Measurements from ENCODE around the gene CDKL5. TPM values are rescaled to one million over a fixed set of nuclear protein-coding genes. Genes with fewer than 3 reads are reported as not detected.

Gene CDKL5
- polyA plus RNA-seq, 1 experiment, result 13.3 TPM

DNA sequence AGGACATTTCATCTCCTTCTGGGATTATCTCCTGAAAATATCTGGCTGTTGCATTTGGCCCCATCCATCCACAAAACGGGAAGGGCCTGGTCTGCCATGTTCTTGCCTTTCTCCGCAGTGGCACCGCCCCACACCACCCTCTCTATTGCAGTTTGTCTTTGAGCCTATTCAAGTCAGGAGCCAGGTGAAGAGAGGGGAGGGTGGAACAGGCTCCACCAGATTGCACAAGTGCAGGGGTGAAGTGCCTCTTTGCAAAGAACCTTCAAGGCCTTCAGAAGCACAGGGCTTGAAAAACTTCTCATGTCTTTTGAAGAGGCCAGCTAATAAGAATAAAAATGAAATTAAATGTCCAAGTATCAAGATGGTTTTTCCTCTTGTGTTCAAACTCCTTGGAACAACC, 217.8 kb downstream of the CDKL5 start:
- no peak overlapping the region for H3K4me3 ChIP-seq (ENCODE audit: low read depth, low read length)
- no peaks in the 10 kb centered on the region for H3K9me3 ChIP-seq (ENCODE audit: control insufficient read depth, insufficient read depth, low read length)
- DNase-seq (ENCODE audit: low read depth, low spot score), result no peak
- CTCF ChIA-PET, result no interaction called here
- no peaks in the 10 kb centered on the region for H3K27me3 ChIP-seq (ENCODE audit: control insufficient read depth, insufficient read depth, low read length)
- H3K27ac ChIP-seq (ENCODE audit: low read depth, low read length), result no peak overlapping the region
- POLR2A ChIA-PET, result no interaction called here
- TF ChIP-seq, protein P1, sequence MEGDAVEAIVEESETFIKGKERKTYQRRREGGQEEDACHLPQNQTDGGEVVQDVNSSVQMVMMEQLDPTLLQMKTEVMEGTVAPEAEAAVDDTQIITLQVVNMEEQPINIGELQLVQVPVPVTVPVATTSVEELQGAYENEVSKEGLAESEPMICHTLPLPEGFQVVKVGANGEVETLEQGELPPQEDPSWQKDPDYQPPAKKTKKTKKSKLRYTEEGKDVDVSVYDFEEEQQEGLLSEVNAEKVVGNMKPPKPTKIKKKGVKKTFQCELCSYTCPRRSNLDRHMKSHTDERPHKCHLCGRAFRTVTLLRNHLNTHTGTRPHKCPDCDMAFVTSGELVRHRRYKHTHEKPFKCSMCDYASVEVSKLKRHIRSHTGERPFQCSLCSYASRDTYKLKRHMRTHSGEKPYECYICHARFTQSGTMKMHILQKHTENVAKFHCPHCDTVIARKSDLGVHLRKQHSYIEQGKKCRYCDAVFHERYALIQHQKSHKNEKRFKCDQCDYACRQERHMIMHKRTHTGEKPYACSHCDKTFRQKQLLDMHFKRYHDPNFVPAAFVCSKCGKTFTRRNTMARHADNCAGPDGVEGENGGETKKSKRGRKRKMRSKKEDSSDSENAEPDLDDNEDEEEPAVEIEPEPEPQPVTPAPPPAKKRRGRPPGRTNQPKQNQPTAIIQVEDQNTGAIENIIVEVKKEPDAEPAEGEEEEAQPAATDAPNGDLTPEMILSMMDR (IDR thresholded peaks at IDR 0.05; ENCODE audit: low read depth, low read length), result no peak

DNA sequence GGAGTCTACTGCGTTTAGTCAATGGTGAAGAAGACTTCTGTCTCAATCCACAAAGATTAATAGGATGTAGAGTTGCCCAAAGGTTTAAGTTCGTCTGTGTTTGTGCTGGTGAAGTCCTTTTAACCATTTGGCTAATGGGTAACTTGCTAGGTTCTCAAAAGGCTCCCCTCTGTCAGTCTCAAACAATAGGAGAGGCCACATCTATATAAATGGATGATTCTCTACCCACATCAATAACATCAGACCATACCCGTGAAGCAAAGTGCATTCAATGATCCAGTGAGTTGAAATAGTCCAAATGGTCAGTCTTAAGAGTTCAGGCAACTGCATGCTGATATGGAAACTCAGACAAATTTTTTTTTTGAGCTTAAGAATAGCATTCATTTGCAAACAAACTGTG, 218.4 kb downstream of the CDKL5 start:
- POLR2A ChIA-PET, result no interaction called here
- no peaks in the 10 kb centered on the region for H3K27me3 ChIP-seq (ENCODE audit: control insufficient read depth, insufficient read depth, low read length)
- TF ChIP-seq, protein P1 (IDR thresholded peaks at IDR 0.05; ENCODE audit: low read depth, low read length), result no peak
- no peaks in the 10 kb centered on the region for H3K9me3 ChIP-seq (ENCODE audit: control insufficient read depth, insufficient read depth, low read length)
- CTCF ChIA-PET, result no interaction called here
- H3K4me3 ChIP-seq (ENCODE audit: low read depth, low read length), result no peak overlapping the region
- no peak overlapping the region for H3K27ac ChIP-seq (ENCODE audit: low read depth, low read length)
- no peak for DNase-seq (ENCODE audit: low read depth, low spot score)

DNA sequence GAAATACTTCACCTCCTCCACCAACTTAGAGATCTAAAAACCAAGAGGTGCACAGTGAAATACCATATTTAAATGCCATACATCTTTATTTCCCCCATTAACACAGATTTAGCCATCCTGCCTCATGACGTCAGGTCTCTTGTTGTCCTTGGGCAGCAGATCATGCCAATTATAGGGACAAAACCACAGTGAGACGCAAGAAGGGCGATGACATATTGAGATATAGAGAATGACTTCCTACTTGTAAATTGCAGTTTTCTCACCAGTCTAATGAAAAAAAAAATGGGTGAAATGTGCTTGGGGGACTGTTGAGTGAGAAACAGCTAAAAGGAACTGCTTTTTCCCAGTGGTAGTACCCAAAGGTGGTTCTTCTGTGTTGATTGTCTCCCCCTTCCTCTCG, 222.2 kb downstream of the CDKL5 start:
- POLR2A ChIA-PET, result no interaction called here
- no peaks in the 10 kb centered on the region for H3K27me3 ChIP-seq (ENCODE audit: control insufficient read depth, insufficient read depth, low read length)

DNA sequence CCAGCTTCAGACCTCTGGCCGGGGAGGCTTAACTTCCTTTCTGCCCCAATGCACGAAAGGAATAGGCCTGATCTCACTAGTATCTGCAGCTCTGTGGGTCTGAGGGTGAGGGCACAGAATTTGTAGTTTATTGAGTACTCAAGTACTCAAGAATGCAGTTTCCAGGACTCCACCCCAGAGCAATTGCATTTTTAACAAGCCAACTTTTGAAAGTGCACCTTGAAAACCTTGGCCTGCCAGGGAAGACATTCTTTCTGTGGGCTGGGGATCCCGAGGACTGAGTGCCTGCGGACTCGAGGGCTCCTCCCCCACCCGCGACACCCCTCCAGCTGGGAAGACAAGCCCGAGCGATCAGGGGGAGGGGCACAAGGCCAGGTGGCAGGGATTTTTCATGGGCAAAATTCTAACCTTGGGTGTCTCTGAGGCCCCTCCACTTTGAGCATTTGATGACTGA, 224.1 kb downstream of the CDKL5 start:
- H3K4me3 ChIP-seq (ENCODE audit: low read depth, low read length), result no peak overlapping the region
- H3K9me3 ChIP-seq (ENCODE audit: control insufficient read depth, insufficient read depth, low read length), result no peaks in the 10 kb centered on the region
- TF ChIP-seq, protein P1 (IDR thresholded peaks at IDR 0.05; ENCODE audit: low read depth, low read length), result no peak
- POLR2A ChIA-PET, result no interaction called here
- CTCF ChIA-PET, result no interaction called here
- no peaks in the 10 kb centered on the region for H3K27me3 ChIP-seq (ENCODE audit: control insufficient read depth, insufficient read depth, low read length)
- no peak overlapping the region for H3K27ac ChIP-seq (ENCODE audit: low read depth, low read length)
- no peak for DNase-seq (ENCODE audit: low read depth, low spot score)

More for the DNA sequence above, 222.2 kb downstream of the CDKL5 start:
- H3K4me3 ChIP-seq (ENCODE audit: low read depth, low read length), result no peak overlapping the region
- CTCF ChIA-PET, result no interaction called here
- no peak overlapping the region for H3K27ac ChIP-seq (ENCODE audit: low read depth, low read length)
- no peaks in the 10 kb centered on the region for H3K9me3 ChIP-seq (ENCODE audit: control insufficient read depth, insufficient read depth, low read length)
- DNase-seq (ENCODE audit: low read depth, low spot score), result no peak
- TF ChIP-seq, protein P1 (IDR thresholded peaks at IDR 0.05; ENCODE audit: low read depth, low read length), result no peak

DNA sequence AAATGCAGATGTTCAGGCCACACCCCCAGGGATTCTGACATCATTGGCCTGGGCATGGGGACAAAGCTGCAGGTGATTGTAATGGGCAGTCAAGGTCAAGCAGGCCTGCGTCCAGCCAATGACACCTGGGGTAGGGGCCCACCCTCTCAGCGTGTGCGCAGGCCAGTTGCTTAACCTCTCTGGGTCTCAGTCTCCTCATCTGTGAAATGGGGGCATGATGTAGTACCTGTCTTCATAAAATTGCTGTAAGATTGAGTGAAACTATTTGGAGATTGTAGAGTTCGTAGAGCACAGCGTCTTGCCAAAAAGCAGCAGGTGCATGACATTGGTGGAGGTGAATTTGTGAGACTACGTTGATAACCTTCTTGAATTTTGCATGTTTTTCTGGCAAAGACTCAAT, 225.3 kb downstream of the CDKL5 start:
- ChIA-PET POLR2A (no interaction called here), CTCF (no interaction called here)
- no peak overlapping the region for H3K27ac ChIP-seq (ENCODE audit: low read depth, low read length)
- no peak overlapping the region for H3K4me3 ChIP-seq (ENCODE audit: low read depth, low read length)
- H3K9me3 ChIP-seq (ENCODE audit: control insufficient read depth, insufficient read depth, low read length), result no peaks in the 10 kb centered on the region
- TF ChIP-seq, protein P1 (IDR thresholded peaks at IDR 0.05; ENCODE audit: low read depth, low read length), result no peak
- no peak for DNase-seq (ENCODE audit: low read depth, low spot score)
- no peaks in the 10 kb centered on the region for H3K27me3 ChIP-seq (ENCODE audit: control insufficient read depth, insufficient read depth, low read length)

All from AG04450 (cell line).